ENCODE measurements around the gene TSR1. TPM values are rescaled to one million over a fixed set of nuclear protein-coding genes. Genes with fewer than 3 reads are reported as not detected.

The TSR1 gene
- total RNA-seq, 1 donor from 2014 or later = 54.8 TPM

GRCh38 chr17:2369551-2370210, 33.4 kb upstream of the TSR1 start:
- H3K4me3 ChIP-seq (ENCODE audit: low read depth, low read length) = no peak overlapping the region
- DNase-seq (ENCODE audit: low read depth) = no peak
- TF ChIP-seq CTCF (conservative IDR thresholded peaks at IDR 0.05; ENCODE audit: low read depth, low read length) = peak; percentile 5

- no peak for TF ChIP-seq CTCF (conservative IDR thresholded peaks at IDR 0.05; ENCODE audit: low read depth, low read length)
- no peak for DNase-seq (ENCODE audit: low read depth)
- H3K4me3 ChIP-seq (ENCODE audit: low read depth, low read length) = no peak overlapping the region
Measured at GRCh38 chr17:2369039-2369438, 32.8 kb upstream of the TSR1 start.

GRCh38 chr17:2368359-2368758, 32.1 kb upstream of the TSR1 start:
- H3K4me3 ChIP-seq (ENCODE audit: low read depth, low read length) = no peak overlapping the region
- no peak for TF ChIP-seq CTCF (conservative IDR thresholded peaks at IDR 0.05; ENCODE audit: low read depth, low read length)
- DNase-seq (ENCODE audit: low read depth) = no peak

GRCh38 chr17:2366747-2367494, 30.7 kb upstream of the TSR1 start:
- no peak for TF ChIP-seq CTCF (conservative IDR thresholded peaks at IDR 0.05; ENCODE audit: low read depth, low read length)
- H3K4me3 ChIP-seq (ENCODE audit: low read depth, low read length) = no peak overlapping the region
- no peak for DNase-seq (ENCODE audit: low read depth)

- no peak overlapping the region for H3K4me3 ChIP-seq (ENCODE audit: low read depth, low read length)
- no peak for TF ChIP-seq CTCF (conservative IDR thresholded peaks at IDR 0.05; ENCODE audit: low read depth, low read length)
- DNase-seq (ENCODE audit: low read depth) = no peak
Measured at GRCh38 chr17:2365132-2365531, 28.9 kb upstream of the TSR1 start.

GRCh38 chr17:2364763-2365116, 28.5 kb upstream of the TSR1 start:
- no peak for TF ChIP-seq CTCF (conservative IDR thresholded peaks at IDR 0.05; ENCODE audit: low read depth, low read length)
- H3K4me3 ChIP-seq (ENCODE audit: low read depth, low read length) = no peak overlapping the region
- DNase-seq (ENCODE audit: low read depth) = no peak
